Activated CD4-positive, alpha-beta T cell treated with anti-CD3 and anti-CD28 coated beads for 36 hours (primary cell): Measurements from ENCODE around the gene NTRK3. TPM values are rescaled to one million over a fixed set of nuclear protein-coding genes. Genes with fewer than 3 reads are reported as not detected.

Experiments used
- ATAC-seq: fragments of 200-7000 bp; cut with Tn5 transposase; one replicate; pipeline ENCODE4 v1.10.0; 2021; ENCODE audit warnings: mild to moderate bottlenecking, moderate library complexity
- CTCF ChIA-PET: fragments of 350-600 bp; sonication (Branson Sonifier 250); formaldehyde crosslinking; loops from one replicate; lab custom pipeline; 2021; ENCODE audit warnings: antibody characterized with exemption; lab: Charles Lee
- POLR2A ChIA-PET: fragments of 350-600 bp; sonication (Branson Sonifier 250); formaldehyde crosslinking; loops from one replicate; lab custom pipeline; 2021; ENCODE audit warnings: antibody characterized with exemption, inconsistent platforms; lab: Charles Lee
- DNase-seq: peaks from one replicate; pipeline ENCODE4 v3.0.0-alpha.2; 2020
- H3K27ac Mint-ChIP-seq: one replicate; pipeline ENCODE4 v1.8.0; 2021; ENCODE audit warnings: mixed read lengths
- H3K27me3 Mint-ChIP-seq: one replicate; pipeline ENCODE4 v1.8.0; 2021; ENCODE audit warnings: mixed read lengths
- H3K36me3 Mint-ChIP-seq: one replicate; pipeline ENCODE4 v1.8.0; 2021; ENCODE audit warnings: low read depth, mixed read lengths
- H3K4me1 Mint-ChIP-seq: one replicate; pipeline ENCODE4 v1.8.0; 2021; ENCODE audit warnings: mixed read lengths
- H3K4me3 Mint-ChIP-seq: one replicate; pipeline ENCODE4 v1.8.0; 2021; ENCODE audit warnings: mild to moderate bottlenecking, moderate library complexity, mixed read lengths
- H3K9me3 Mint-ChIP-seq: one replicate; pipeline ENCODE4 v1.8.0; 2021; ENCODE audit warnings: low read depth, mixed read lengths
- intact Hi-C, 2 experiments: fragments of 100-400 bp; cut with DNase I in 1 of 2; cut with micrococcal nuclease in 1 of 2; formaldehyde crosslinking; loops; one replicate each; pipeline versions ENCODE4 v1.14.2 to v1.15.1; 2022 to 2024; cut with DNase I, micrococcal nuclease
- total RNA-seq, 2 experiments: library from RNA; stranded (reverse); gene quantifications; one replicate each; pipeline ENCODE4 v1.2.3, GENCODE V29; 2021

NTRK3 gene
- total RNA-seq, 2 experiments from 2014 or later = 0.78 to 0.88 TPM

DNA sequence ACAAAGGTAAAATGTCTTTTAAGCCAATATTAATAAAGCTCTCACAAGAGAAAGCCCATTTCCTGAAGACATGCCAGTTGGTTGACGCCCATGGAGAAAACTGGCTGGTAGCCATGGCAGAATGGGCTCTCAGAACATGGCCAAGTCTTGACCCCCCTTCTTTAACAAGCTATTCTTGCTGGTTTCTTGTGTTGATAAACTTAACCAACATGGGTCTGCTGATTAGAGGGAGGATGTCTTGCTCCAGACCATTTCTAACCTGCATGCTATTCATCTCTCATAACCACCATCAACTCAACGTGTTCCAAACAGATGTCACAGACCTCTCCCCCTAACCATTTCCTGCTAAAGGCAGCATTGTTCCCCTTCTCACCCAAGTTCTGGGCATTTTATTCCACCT is 25.7 kb downstream of the NTRK3 start:
- Mint-ChIP-seq H3K27me3 (peaks cover 16% of the 10 kb centered on the region), H3K4me3 (no peak overlapping the region), H3K36me3 (no peaks in the 10 kb centered on the region), H3K4me1 (no peaks in the 10 kb centered on the region), H3K27ac (no peak overlapping the region), H3K9me3 (no peaks in the 10 kb centered on the region)
- ATAC-seq (no peak), DNase-seq (no peak)
- intact Hi-C loops = no loop called here
- POLR2A ChIA-PET = no interaction called here
- CTCF ChIA-PET = interaction anchor here (1.4 to 1.8 kb wide), 3 partner anchors 12 to 18 kb away, joined by 3 to 6 read pairs (median 3); no protein-coding TSS in a partner anchor

DNA sequence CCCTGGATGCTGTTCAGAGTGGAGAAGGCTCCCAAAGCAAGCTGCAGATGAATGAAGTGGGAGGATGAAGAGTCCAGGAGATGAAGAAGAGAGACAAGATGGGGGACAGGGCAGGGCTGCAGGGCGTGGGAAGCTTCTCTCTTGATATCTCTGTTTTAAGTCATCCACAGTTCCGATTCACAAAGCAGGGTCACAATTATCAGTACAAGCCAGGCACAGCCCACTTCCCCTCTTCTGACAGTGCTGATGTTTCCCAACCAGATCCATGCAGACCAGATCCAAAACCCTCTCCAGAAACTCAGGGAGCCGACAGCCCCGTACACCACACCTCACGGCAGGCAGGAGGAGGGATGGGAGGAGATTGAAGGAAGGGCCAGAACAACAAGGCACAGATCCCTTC is 31.1 kb downstream of the NTRK3 start:
- CTCF ChIA-PET = no interaction called here
- no peaks in the 10 kb centered on the region for H3K9me3 Mint-ChIP-seq
- ATAC-seq (no peak), DNase-seq (no peak)
- H3K4me1 Mint-ChIP-seq = no peaks in the 10 kb centered on the region
- no peaks in the 10 kb centered on the region for H3K36me3 Mint-ChIP-seq
- POLR2A ChIA-PET = no interaction called here
- intact Hi-C loops = no loop called here
- peaks cover 9% of the 10 kb centered on the region for H3K27me3 Mint-ChIP-seq
- no peak overlapping the region for H3K4me3 Mint-ChIP-seq
- H3K27ac Mint-ChIP-seq = no peak overlapping the region

DNA sequence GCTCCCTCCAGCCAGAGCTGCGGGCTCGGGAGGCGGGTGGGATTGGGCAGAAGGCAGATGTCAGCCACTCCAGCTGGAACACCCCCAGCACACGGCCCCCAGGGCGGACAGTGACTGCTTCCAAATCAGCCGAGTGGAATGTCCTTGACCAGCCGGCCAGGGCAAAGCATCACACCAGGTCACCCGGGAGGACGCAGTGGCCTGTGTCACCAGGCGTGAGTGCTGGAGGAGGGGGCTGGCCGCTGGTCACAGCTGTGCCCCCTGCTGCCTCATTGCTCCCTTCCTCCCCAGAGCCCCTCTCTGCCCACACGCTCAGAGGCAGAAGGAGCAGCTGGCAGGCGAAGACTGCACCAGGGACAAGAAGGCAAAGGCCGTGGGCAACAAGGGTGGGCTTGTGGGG is 33.5 kb downstream of the NTRK3 start:
- DNase-seq (no peak), ATAC-seq (no peak)
- H3K9me3 Mint-ChIP-seq = no peaks in the 10 kb centered on the region
- peaks cover 3% of the 10 kb centered on the region for H3K27me3 Mint-ChIP-seq
- no peaks in the 10 kb centered on the region for H3K4me1 Mint-ChIP-seq
- no peak overlapping the region for H3K27ac Mint-ChIP-seq
- CTCF ChIA-PET = interaction anchor here (0.8 kb wide), 1 partner anchor 23 kb away, joined by 4 read pairs; no protein-coding TSS in a partner anchor
- no peak overlapping the region for H3K4me3 Mint-ChIP-seq
- POLR2A ChIA-PET = no interaction called here
- no peaks in the 10 kb centered on the region for H3K36me3 Mint-ChIP-seq
- intact Hi-C loops = no loop called here

DNA sequence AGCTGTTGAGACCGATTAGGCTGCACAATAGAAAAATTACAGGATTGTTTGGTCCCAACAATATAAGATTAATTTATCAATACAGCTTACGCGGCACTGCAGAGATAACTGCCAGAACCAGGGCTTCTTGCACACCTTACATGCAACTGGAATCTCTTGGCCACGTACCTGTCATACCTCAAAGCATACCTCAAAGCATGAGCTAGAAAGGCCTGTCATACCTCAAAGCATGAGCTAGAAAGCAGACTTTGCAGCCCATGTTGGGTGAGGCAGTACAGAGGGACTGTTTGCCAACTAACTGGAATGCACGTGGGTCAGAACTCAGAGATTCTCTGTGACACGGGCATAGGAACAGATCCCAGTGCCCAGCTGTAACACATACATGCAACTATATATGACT is 34.7 kb downstream of the NTRK3 start:
- intact Hi-C loops = no loop called here
- no peak for DNase-seq
- Mint-ChIP-seq H3K4me1 (no peaks in the 10 kb centered on the region), H3K36me3 (no peaks in the 10 kb centered on the region), H3K4me3 (no peak overlapping the region), H3K27ac (no peak overlapping the region), H3K27me3 (no peaks in the 10 kb centered on the region), H3K9me3 (no peaks in the 10 kb centered on the region)
- ATAC-seq = no peak
- POLR2A ChIA-PET = no interaction called here
- CTCF ChIA-PET = no interaction called here

DNA sequence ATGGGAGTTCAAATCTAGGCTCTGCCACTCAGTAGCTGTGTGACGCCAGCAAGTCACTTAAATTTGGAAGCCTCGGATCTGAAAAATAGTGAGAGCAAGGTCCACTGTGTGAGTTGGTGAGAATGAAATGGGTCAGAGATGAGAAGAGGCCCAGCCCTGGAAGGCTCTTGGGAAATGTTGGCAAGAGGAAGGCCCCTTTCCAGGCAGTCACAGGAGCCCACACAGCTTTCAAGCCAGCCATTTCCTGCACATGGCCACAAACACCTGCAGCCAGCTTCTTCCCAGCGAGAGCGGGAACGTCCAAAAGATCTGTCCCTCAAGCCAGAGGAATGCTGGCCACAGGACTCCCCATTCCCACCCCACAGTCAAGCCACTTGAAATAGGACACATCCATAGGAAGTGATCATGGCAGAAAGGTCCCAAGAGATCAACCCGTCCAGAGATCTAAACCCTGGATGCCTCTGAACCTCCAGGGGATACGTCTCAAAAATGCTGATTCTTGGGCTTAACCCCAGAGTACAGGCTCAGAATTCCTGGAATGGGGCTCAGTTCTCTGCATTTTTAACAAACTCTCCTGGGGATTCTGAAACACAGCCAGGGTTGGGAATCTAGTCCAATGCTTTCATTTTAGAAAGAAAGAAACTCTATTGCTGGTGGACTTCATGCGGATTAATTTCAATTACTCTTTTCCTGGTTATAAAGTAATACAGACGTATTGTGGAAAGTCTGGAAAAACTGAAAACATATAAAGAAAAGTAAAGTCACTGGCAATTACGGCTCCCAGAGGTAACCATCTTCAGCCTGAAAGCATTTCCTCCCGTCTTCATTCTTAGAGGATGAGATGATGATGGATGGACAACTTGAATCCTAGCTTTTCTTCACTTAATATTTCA is 35.9 kb downstream of the NTRK3 start:
- intact Hi-C loops = no loop called here
- CTCF ChIA-PET = interaction anchor here (0.9 kb wide), 1 partner anchor 24 kb away, joined by 3 read pairs; no protein-coding TSS in a partner anchor
- no peaks in the 10 kb centered on the region for H3K27me3 Mint-ChIP-seq
- no peak overlapping the region for H3K27ac Mint-ChIP-seq
- H3K4me3 Mint-ChIP-seq = no peak overlapping the region
- H3K4me1 Mint-ChIP-seq = no peaks in the 10 kb centered on the region
- H3K36me3 Mint-ChIP-seq = no peaks in the 10 kb centered on the region
- no peaks in the 10 kb centered on the region for H3K9me3 Mint-ChIP-seq
- no peak for ATAC-seq
- DNase-seq = no peak
- POLR2A ChIA-PET = no interaction called here

DNA sequence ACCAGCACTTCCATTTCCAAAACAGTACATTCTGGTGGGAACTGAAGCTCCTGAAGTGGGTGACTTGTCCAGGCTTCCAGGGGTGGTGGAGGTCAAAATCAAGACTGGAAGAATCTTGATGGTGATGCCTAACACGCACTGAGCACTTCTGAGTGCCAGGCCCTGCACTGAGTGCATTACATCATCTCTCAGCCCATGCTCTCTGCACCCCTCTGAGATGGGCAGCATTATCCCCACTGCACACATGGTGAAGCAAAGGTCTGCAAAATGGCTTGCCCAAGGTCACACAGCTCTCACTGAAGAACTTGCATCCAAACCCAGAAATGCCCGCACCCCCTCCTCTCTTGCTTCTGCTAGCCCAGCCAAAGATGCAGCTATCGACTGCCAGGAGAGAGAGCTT is 36.9 kb downstream of the NTRK3 start:
- Mint-ChIP-seq H3K27me3 (no peaks in the 10 kb centered on the region), H3K9me3 (no peaks in the 10 kb centered on the region), H3K27ac (no peak overlapping the region), H3K4me3 (no peak overlapping the region), H3K36me3 (no peaks in the 10 kb centered on the region), H3K4me1 (no peaks in the 10 kb centered on the region)
- DNase-seq (no peak), ATAC-seq (no peak)
- POLR2A ChIA-PET = no interaction called here
- intact Hi-C loops = no loop called here
- CTCF ChIA-PET = interaction anchor here (0.7 to 0.9 kb wide), 3 partner anchors 25 to 32 kb away, joined by 3 to 4 read pairs (median 3); no protein-coding TSS in a partner anchor

DNA sequence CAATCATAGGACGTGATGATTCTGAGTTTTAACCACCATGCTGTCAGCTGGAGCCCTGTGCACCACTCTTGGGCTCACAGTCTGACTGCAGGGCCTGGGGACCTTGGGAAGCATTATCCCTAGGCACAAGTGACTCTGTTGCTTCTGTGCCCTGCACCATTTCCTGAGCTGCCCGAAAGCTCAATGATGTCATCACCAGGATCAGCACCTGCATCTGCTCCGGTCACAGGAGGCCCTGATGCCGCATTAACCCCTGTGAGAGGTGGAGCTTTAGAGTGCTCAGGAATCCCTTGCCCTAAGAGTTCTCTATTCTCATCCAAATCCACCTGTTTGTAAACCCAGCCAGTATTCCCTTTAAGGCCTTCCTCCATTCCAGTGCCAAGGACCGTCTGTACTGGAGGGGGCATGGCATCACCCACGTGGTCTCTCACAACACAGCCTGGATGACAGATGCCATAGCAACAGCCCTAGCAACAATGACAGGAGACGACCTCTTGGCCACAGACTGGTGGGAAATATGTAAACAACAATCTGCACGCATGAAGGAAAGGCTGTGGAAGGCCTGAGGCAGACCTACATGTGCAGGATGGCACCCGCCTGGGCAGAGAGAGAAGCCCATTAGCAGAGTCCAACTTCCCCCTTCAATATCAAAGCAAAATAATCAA is 37.9 kb downstream of the NTRK3 start:
- intact Hi-C loops = no loop called here
- H3K36me3 Mint-ChIP-seq = no peaks in the 10 kb centered on the region

DNA sequence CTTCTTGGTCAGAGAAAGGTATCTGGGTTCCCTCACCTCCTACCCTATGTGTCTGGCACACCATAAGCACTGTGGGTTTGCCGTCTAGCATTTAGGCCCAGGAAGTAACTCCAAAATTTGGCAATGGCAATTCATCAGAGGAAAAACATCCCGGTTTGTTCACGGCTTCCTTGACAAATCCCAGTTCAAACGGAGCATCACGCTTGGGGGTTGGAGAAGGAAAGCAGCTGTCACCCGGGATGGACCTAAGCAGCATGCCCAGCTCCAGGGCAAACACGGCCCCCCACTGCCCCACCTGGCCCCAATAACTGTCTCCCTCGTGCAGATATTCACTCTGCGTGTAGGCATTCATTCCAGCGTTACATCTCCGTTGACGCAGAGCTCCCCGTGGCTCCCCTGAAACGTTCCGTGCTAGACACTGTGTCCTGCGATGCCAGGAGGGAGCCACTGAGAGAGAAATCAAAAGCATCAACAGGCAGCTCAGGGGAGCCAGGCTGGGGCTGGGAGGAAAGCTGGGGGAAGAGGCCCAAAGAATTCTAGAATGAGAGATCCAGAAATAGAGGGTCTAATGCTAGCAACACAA is 41.4 kb downstream of the NTRK3 start:
- H3K4me1 Mint-ChIP-seq = no peaks in the 10 kb centered on the region
- H3K9me3 Mint-ChIP-seq = no peaks in the 10 kb centered on the region
- no peak for DNase-seq
- H3K36me3 Mint-ChIP-seq = no peaks in the 10 kb centered on the region
- H3K4me3 Mint-ChIP-seq = no peak overlapping the region
- ChIA-PET POLR2A (no interaction called here), CTCF (no interaction called here)
- H3K27ac Mint-ChIP-seq = no peak overlapping the region
- intact Hi-C loops = no loop called here
- H3K27me3 Mint-ChIP-seq = no peaks in the 10 kb centered on the region
- ATAC-seq = no peak

More for the DNA sequence above, 37.9 kb downstream of the NTRK3 start:
- no peaks in the 10 kb centered on the region for H3K27me3 Mint-ChIP-seq
- H3K4me1 Mint-ChIP-seq = no peaks in the 10 kb centered on the region
- ATAC-seq = no peak
- CTCF ChIA-PET = interaction anchor here (0.6 kb wide), 1 partner anchor 232 kb away, joined by 3 read pairs; no protein-coding TSS in a partner anchor
- H3K27ac Mint-ChIP-seq = no peak overlapping the region
- H3K9me3 Mint-ChIP-seq = no peaks in the 10 kb centered on the region
- DNase-seq = no peak
- no peak overlapping the region for H3K4me3 Mint-ChIP-seq
- POLR2A ChIA-PET = no interaction called here

DNA sequence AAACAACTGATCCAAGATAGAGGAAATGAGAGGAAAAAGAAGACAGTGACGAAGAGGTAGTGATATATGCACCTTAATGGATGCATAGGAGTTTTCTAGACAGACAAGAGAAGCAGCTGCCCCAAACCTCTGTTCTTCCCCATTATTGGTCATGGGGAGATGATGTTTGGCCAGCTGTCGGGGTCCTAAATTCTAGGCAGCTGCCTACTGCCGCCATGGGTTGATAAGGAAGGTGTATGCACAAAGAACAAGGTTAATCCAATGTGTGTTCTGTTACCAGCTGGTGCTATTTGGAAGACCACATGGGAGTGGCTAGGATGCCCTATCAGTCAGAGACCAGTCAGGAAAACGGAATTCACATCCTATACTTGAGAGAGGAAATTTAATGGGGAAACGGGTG is 47.4 kb downstream of the NTRK3 start:
- no peaks in the 10 kb centered on the region for H3K36me3 Mint-ChIP-seq
- no peak overlapping the region for H3K4me3 Mint-ChIP-seq
- DNase-seq (no peak), ATAC-seq (no peak)
- ChIA-PET POLR2A (no interaction called here), CTCF (no interaction called here)
- intact Hi-C loops = no loop called here
- H3K9me3 Mint-ChIP-seq = no peaks in the 10 kb centered on the region
- peaks cover 8% of the 10 kb centered on the region for H3K27me3 Mint-ChIP-seq
- H3K27ac Mint-ChIP-seq = no peak overlapping the region
- H3K4me1 Mint-ChIP-seq = no peaks in the 10 kb centered on the region

DNA sequence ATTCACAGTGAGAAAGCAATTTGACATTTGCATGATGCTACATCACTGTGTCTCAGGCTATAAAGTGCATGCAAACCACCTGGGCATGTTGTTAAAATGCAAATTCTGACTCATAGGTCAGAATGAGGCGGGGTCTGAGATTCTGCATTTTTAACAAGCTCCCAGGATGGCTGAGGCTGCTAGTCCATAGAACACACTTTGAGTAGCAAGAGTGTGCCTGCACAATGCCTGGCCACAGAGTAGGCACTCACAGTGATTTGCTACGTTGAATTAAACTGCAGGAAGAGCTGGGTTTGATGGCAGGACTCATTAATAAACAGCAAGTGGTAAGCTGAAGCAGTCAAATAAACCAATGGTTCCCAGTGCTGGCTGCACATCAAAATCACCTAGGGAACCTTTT is 48.1 kb downstream of the NTRK3 start:
- Mint-ChIP-seq H3K9me3 (no peaks in the 10 kb centered on the region), H3K4me1 (no peaks in the 10 kb centered on the region), H3K27ac (no peak overlapping the region), H3K36me3 (no peaks in the 10 kb centered on the region), H3K27me3 (peaks cover 8% of the 10 kb centered on the region), H3K4me3 (no peak overlapping the region)
- ChIA-PET CTCF (no interaction called here), POLR2A (no interaction called here)
- intact Hi-C loops = no loop called here
- DNase-seq = no peak
- ATAC-seq = peak; percentile 33

DNA sequence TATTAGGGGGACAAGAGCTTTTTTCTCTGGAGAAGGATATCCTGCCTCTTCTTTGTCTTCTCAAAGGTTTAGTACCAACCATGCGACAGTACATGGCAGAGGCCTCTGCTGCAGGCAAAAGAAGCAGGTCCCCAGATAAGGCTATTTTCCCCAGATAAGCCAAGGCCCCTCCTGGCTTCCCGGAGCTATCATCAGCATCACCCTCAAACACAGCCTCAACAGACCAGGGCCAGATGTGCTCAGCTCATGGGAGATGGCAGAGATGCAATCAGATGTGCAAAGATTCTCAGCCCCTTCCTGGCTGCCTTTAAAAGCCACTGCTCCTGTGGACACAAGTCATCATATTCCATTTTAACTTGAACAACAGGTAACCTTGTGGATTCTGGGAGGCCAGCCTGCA is 49.0 kb downstream of the NTRK3 start:
- ChIA-PET CTCF (interaction anchor here (0.6 to 1.4 kb wide), 3 partner anchors 9 to 69 kb away, joined by 3 read pairs; no protein-coding TSS in a partner anchor), POLR2A (no interaction called here)
- ATAC-seq (no peak), DNase-seq (no peak)
- intact Hi-C loops = no loop called here
- no peak overlapping the region for H3K4me3 Mint-ChIP-seq
- peaks cover 10% of the 10 kb centered on the region for H3K27me3 Mint-ChIP-seq
- H3K36me3 Mint-ChIP-seq = no peaks in the 10 kb centered on the region
- H3K27ac Mint-ChIP-seq = no peak overlapping the region
- no peaks in the 10 kb centered on the region for H3K4me1 Mint-ChIP-seq
- no peaks in the 10 kb centered on the region for H3K9me3 Mint-ChIP-seq
